Measurements from ENCODE around the gene ZFHX3. TPM values are rescaled to one million over a fixed set of nuclear protein-coding genes. Genes with fewer than 3 reads are reported as not detected.

ZFHX3 gene
- total RNA-seq, 2 donors from 2014 or later = 12.5 to 18.0 TPM

- ATAC-seq = no peak
- intact Hi-C loops (cut with DNase I, micrococcal nuclease) = no loop called here
- DNase-seq = no peak
These were observed 189.9 kb downstream of the ZFHX3 start for GRCh38 chr16:72857834-72858664.

DNA sequence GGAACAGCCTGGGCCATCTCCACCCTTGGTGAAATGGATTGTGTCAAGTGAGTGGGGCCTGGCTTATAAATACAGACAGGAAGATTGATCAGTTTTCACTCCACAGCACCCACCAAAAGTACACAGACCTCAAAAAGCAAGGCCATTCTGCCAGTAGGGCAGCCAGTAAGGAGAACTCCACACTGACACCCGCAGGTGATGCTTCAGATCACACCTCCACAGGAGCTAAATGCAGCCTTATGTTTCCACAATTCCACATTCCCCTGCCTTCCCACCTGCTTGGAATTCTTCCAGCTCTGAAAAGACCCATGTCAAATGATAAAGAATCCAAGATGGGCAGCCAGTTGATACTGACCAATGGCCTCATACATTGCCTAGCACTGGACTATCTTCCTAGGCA is 191.1 kb downstream of the ZFHX3 start:
- intact Hi-C loops (cut with DNase I, micrococcal nuclease) = no loop called here
- peak in 1 of 2 donors; percentile 14 for DNase-seq
- peak; percentile 40 for ATAC-seq

GRCh38 chr16:72854267-72854959 is 193.5 kb downstream of the ZFHX3 start:
- ATAC-seq (no peak), DNase-seq (no peak)
- intact Hi-C loops (cut with DNase I, micrococcal nuclease) = no loop called here

DNA sequence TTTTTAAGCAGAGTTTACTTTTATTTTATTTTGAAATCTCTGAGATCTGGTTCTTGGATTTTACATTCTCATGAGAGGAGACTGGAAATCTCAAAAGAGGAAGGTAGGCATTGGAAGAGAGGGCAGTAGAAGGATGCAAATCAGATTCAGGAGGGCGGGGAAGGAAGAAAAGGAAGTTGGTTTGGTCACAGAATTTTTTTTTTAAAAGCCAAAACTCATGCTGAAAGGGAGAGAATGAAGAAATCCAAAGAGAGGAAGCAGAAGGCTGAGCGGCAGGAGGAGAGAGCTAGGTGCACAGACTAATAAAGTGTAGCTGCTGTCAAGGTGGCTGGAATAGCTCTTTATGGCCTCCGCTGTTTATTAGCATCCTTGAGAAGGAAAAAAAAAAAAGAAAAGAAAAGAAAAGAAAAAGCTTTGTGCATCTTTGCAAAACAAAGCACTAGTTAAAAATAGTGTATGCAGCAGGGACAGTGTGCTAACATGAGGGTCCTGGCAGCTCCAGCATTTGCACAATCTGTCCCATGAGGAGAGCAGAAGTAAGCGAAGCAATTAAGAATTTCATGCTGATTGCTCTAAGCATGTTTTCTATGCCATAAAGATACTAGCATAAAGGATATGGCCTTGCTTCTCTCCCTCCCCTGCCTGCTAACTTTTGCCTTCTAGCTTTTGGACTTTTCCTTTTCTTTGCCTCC is 194.2 kb downstream of the ZFHX3 start:
- ATAC-seq (no peak), DNase-seq (no peak)

DNA sequence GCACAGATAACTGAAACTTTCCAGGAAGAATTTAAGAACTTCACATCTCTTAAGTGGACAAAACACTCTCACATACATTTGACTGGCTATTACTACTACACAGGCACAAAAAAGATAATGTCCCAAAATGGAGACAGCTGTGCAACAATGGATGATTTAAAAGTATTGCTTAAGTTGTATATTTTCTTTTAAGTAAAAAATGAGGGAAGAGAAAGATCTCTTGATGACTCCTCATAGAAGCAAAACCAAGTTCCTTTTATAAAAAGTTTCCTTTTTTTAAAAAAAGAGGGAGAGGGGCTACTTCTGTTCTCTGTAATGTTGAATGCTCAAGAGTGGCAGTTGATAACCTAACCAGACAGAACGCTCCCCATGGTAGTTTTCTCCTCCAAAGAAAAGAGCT is 195.5 kb downstream of the ZFHX3 start:
- no peak for DNase-seq
- ATAC-seq = no peak
- intact Hi-C loops (cut with DNase I, micrococcal nuclease) = no loop called here

More for the DNA sequence above, 194.2 kb downstream of the ZFHX3 start:
- intact Hi-C loops (cut with DNase I, micrococcal nuclease) = no loop called here

GRCh38 chr16:72850853-72851252 is 197.1 kb downstream of the ZFHX3 start:
- ATAC-seq (no peak), DNase-seq (no peak)
- intact Hi-C loops (cut with DNase I, micrococcal nuclease) = no loop called here

- DNase-seq (no peak), ATAC-seq (no peak)
- intact Hi-C loops (cut with DNase I, micrococcal nuclease) = no loop called here
These were observed 197.9 kb downstream of the ZFHX3 start for GRCh38 chr16:72850021-72850420.

DNA sequence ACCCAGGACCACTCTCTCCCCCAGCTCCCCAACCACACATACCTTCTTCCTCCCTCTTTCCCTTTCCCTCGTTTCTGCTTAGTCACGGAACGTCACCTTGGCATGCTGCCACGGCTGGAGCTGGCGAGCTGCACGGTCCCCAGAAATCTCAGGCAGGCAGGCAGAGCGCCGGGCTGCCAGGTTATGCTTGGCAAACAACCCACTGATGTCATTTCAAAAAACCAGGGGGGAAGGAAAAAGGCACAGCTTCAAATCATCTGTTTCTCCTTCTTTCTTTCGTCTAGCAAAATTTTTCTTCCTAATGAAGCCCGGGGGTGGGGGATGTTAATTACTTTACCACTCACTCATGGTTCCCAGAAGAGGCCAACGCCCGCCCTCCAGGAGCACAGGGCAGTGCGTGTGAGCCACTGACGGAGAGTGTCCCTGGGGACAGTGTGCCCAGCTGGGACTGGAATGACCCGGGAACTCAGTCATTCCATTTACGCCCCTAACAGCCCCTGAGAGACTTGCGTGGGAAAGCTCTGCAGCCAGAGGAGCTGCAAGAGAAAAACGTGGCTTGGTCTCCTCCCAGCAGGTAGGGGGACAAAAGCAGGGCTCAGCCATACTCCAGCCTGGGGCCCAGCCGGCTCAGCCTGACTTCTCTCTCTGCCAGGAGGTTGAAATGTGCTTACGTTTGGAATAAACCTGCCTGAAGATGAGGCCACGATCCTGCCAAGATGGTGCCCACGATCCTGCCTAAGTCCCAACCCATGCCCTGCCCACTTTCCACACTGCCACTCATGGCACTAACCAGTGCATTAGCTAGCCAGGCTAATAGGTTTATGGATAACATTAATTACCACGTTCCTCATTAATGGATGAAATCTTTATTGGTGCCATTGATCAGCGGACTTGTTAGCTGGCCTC is 198.9 kb downstream of the ZFHX3 start:
- peak; percentile 79 for ATAC-seq
- intact Hi-C loops (cut with DNase I, micrococcal nuclease) = no loop called here
- DNase-seq = peak; percentile 83 to 85

DNA sequence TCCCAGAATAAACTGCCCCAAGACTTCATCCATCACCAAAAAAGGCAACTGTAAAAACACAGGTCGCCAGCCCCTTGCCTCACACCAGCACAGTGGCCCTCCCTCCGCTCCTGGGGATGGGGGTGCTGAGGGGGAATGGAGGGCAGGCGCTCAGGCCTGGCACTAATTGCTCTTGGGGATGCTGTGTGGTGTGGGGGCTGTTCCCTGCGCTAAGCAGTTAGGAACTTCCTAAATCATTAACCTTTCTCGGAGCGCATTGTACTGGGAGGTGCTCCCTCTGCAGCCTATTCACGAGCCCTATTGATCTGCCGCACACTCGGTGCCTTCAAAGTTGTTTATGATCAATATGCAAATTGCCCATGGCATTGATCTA is 199.9 kb downstream of the ZFHX3 start:
- intact Hi-C loops (cut with DNase I, micrococcal nuclease) = no loop called here
- no peak for DNase-seq
- ATAC-seq = no peak

DNA sequence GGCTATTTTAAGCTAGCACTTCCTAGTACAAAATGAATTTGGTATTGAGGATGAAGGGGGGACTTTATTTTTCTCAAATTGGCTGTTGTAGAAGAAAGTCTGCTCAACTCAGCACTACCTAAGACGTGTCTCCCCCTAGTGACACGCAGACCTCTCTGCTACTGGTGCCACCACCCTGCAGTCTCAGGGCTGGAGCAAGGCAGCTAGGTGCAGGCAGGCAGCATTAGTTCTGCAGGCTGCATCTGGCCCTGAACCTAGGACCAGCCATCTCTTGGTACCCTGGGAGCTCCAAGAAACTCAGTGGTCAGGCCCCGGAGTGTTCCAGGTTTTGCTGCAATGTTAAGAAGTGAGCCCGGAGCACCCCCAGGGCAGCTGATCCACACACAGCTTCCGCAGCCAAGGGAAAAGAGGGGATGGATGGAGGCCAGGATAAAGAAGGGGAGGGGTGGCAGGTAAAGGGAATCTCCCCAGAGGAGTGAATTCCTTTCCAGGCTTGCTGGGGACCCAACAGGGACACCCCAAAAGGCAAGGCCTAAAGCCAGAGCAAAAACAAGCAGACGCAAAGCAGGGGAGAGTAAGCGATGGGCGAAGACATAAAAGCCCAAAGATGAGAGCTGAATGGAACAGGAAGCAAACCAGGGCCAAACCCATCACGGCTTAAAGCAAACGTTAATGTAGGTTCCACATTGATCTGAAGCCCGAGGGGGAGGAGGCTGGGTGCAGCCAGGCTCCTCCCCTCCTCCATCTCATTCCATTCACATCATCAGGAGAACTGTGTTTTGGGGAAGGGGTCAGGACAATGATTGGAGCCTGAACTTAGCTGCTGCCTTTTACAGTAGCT is 200.5 kb downstream of the ZFHX3 start:
- intact Hi-C loops (cut with DNase I, micrococcal nuclease) = no loop called here
- DNase-seq (peak in 1 of 2 donors; percentile 24), ATAC-seq (peak; percentile 59)

DNA sequence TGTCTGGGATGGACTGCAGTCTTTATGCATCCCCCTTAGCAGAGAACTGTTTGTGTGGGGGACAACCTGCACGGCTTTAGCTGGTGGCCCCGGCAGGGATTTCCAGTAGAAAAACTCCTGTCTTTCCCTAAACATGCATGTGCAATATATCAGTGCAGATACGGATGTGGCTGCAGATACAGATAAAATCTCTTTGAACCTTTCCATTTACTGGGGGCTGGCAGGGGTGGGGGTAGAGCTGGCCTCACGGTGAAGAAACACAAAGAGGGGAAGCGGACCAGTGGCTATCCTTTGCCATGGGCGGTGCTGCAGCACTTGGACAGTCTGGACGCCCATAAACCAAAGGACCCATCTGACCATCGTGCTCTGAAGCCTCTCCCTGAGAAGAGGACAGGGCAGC is 201.3 kb downstream of the ZFHX3 start:
- ATAC-seq = no peak
- intact Hi-C loops (cut with DNase I, micrococcal nuclease) = no loop called here
- no peak for DNase-seq

GRCh38 chr16:72845322-72846020 is 202.5 kb downstream of the ZFHX3 start:
- intact Hi-C loops (cut with DNase I, micrococcal nuclease) = no loop called here
- ATAC-seq = no peak
- DNase-seq = no peak

GRCh38 chr16:72844225-72844920 is 203.6 kb downstream of the ZFHX3 start:
- intact Hi-C loops (cut with DNase I, micrococcal nuclease) = no loop called here
- ATAC-seq = no peak
- DNase-seq = no peak

DNA sequence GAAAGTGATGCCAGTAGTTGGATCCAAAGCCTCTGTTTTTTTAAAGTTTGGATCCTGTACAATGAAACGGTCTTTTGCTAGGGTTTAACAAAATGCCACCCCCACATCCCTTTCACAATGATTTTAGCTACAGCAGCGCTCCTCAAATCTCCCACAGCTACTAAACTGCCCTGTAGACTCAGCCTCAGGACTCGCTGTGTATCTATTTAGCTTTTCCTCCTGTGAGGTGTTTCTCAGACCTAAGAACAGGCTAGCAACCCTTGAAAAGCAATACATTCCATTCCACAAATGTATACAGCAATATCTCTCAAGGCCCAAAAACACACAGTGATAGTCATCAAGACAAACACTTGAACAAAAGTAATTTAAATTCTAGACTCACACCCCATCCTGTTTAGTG is 206.4 kb downstream of the ZFHX3 start:
- DNase-seq = no peak
- ATAC-seq = no peak
- intact Hi-C loops (cut with DNase I, micrococcal nuclease) = no loop called here

DNA sequence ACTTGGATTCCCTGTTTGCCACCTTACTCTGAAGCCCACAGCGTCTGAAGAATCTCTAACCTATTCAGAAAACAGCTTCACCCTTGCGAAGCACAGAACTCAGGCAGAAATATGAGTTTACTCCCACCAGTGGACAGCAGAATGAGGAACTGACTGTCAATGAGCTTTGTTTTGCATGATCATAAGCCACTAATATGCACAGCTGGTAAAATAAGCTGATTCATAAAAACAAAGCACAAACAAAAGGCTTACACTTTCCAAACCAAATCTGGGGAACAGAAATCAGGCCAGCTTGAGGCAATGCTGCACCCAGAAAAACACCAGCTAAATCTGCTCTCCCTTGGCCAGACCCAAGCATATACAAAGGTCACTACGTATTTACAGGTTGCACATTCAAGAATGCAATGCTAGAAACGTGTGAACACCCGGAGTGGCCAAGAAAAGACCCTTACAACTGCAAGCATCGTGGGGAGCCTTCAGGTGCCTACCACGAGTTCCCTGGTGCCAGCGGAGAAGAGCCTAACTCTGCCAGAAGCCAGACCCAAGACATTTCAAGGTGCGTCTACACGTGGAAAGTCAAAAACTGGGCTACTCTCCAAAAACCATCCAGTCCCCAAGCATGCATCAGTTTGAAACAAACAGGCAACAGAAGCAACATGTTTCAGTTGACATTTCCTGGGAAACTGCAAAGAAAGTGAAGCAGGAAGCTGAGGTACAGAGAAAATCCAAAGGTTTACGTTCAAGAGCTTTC is 207.1 kb downstream of the ZFHX3 start:
- no peak for DNase-seq
- intact Hi-C loops (cut with DNase I, micrococcal nuclease) = no loop called here

DNA sequence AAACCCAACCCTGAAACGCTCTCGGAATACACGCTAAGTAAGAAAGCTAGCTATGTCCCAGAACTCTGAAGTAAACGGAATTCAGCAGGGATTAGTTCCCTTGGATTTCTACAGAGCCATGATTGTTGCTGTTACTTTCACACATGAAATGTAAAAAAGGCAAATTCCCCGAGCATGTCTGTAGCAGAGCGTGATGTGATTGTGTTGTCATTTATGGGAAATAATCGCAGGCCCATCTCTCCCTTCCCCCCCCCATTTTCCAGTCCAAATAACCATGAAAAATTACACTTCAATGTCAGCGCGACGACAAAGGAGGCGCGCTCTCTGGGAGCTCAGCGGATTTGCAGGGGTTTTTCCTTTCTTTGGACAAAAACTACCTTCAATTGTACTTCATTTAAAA is 209.0 kb downstream of the ZFHX3 start:
- intact Hi-C loops (cut with DNase I, micrococcal nuclease) = loop anchor here in 1 of 2 donors (10.0 kb wide), 1 partner anchor 356 kb away; no protein-coding TSS in a partner anchor
- DNase-seq = no peak
- ATAC-seq = no peak

More for the DNA sequence above, 207.1 kb downstream of the ZFHX3 start:
- no peak for ATAC-seq
